Subcutaneous adipose tissue (tissue), 4 donors: ENCODE results near the gene PHYHIPL. TPM values are rescaled to one million over a fixed set of nuclear protein-coding genes. Genes with fewer than 3 reads are reported as not detected.

Source experiments
- total RNA-seq, 4 donors: library from RNA; depleted of rRNA; stranded (reverse); fragments of >200 nt; gene quantifications; one replicate each; pipeline ENCODE4 v1.1.0, GENCODE V29; 2016

The PHYHIPL gene
- total RNA-seq, 4 donors from 2014 or later: 0.22 TPM; not detected in 3

Other genes with a start within 250 kb of the PHYHIPL start
- gene FAM13C, start 185.9 kb downstream of the PHYHIPL start, total RNA-seq: 10 to 100 TPM; 11.4 to 29.5 (median 22.0) TPM